K562 (cell line): ENCODE results near the gene PGS1. TPM values are rescaled to one million over a fixed set of nuclear protein-coding genes. Genes with fewer than 3 reads are reported as not detected.

Source experiments
- ARID4B ChIP-seq: sonication (generic); formaldehyde crosslinking; IDR thresholded peaks from 2 replicates; pipeline ENCODE4 v1.8.0; 2022; ENCODE audit warnings: mild to moderate bottlenecking, missing genetic modification reagents
- CREBBP ChIP-seq: IDR thresholded peaks from one replicate; pipeline ENCODE4 v1.6.1; 2012; ENCODE audit warnings: low read depth, mild to moderate bottlenecking, control low read depth, inconsistent platforms, low read length
- CXXC5 ChIP-seq: fragments of 250-450 bp; sonication (Bioruptor Pico); IDR thresholded peaks from 2 replicates; pipeline ENCODE4 v1.8.0; 2022; ENCODE audit warnings: inconsistent platforms, mild to moderate bottlenecking, moderate library complexity
- ELF4 ChIP-seq: fragments of 450-650 bp; formaldehyde crosslinking; IDR thresholded peaks from 2 replicates; pipeline ENCODE4 v1.4.0; 2022; ENCODE audit warnings: missing genetic modification characterization
- ETV1 ChIP-seq: fragments of 450-650 bp; conservative IDR thresholded peaks from 2 replicates; pipeline ENCODE4 v1.6.1; 2016; ENCODE audit warnings: missing genetic modification characterization, control low read depth, low read depth, missing compliant biosample characterization
- GTF2A2 ChIP-seq: IDR thresholded peaks from 2 replicates; pipeline ENCODE4 v1.6.1; 2016; ENCODE audit warnings: mild to moderate bottlenecking, missing genetic modification characterization, missing compliant biosample characterization
- MTA1 ChIP-seq: fragments of 450-650 bp; IDR thresholded peaks from 2 replicates; pipeline ENCODE4 v1.6.1; 2017; ENCODE audit warnings: borderline replicate concordance
- MTA3 ChIP-seq: fragments of 450-650 bp; formaldehyde crosslinking; IDR thresholded peaks from 2 replicates; pipeline ENCODE4 v1.6.1; 2017; ENCODE audit warnings: mild to moderate bottlenecking, borderline replicate concordance
- MXI1 ChIP-seq: IDR thresholded peaks from 2 replicates; pipeline ENCODE4 v1.6.1; 2011; ENCODE audit warnings: low read depth, mild to moderate bottlenecking, improper control_type of control experiment, low read length
- RREB1 ChIP-seq: fragments of 250-450 bp; sonication (Bioruptor Pico); IDR thresholded peaks from 2 replicates; pipeline ENCODE4 v1.4.0; 2020
- SIN3A ChIP-seq, 2 experiments: fragments of 150-350 bp in 1 of 2; IDR thresholded peaks; 2 replicates each; pipeline ENCODE4 v1.6.1; 2011 to 2016; ENCODE audit warnings: borderline replicate concordance in 2 of 2, low read depth in 2 of 2, low read length in 2 of 2, mild to moderate bottlenecking in 2 of 2, moderate library complexity in 2 of 2; ENCODE audit not compliant: control insufficient read depth in 1 of 2
- SMARCB1 ChIP-seq: IDR thresholded peaks from 2 replicates; pipeline ENCODE4 v1.6.1; 2011; ENCODE audit warnings: improper control_type of control experiment, low read depth; ENCODE audit not compliant: insufficient read length
- TCF7 ChIP-seq: sonication (generic); IDR thresholded peaks from 2 replicates; pipeline ENCODE4 v1.6.1; 2016; ENCODE audit warnings: antibody characterized with exemption, borderline replicate concordance
- ZNF282 ChIP-seq: sonication (generic); formaldehyde crosslinking; IDR thresholded peaks from 2 replicates; pipeline ENCODE4 v1.8.1; 2023; ENCODE audit warnings: missing genetic modification reagents
- ZNF511 ChIP-seq: sonication (generic); formaldehyde crosslinking; IDR thresholded peaks from 2 replicates; pipeline ENCODE4 v1.8.0; 2022; ENCODE audit warnings: mild to moderate bottlenecking, missing genetic modification reagents
- polyA plus RNA-seq, 8 experiments: library from polyadenylated mRNA; depleted of rRNA in 4 of 8; stranded (reverse) in 5 of 8; unstranded in 3 of 8; fragments of >200 nt; fragmentation: Nextera tagmentation in 2 of 8; fragmentation: Illumina TruSeq in 1 of 8; extraction: Ambion mirVana in 2 of 8; extraction: Trizol in 1 of 8; gene quantifications; 2 replicates each; pipeline versions ENCODE4 v1.2.1 to v1.2.3, GENCODE V29; 2011 to 2014; ENCODE audit warnings: inconsistent platforms in 1 of 8, missing spikeins in 1 of 8
- total RNA-seq, 7 experiments: library from RNA; depleted of rRNA in 6 of 7; stranded (reverse); fragments of >200 nt in 6 of 7; fragmentation: Illumina TruSeq in 2 of 7; extraction: Trizol in 2 of 7; gene quantifications; 2 replicates each; pipeline versions ENCODE4 v1.2.1 to v1.2.3, GENCODE V29; 2011 to 2021; ENCODE audit warnings: low replicate concordance in 1 of 7

Gene PGS1
- total and polyA plus RNA-seq, 9 of the 15 experiments (the other 6 are each of a cell fraction or from before 2014, with no cell fraction given): 1.3 to 39.4 (median 22.3) TPM

- TF ChIP-seq RREB1 (CRISPR knock-in tag) (no peak), MTA3 (peak; percentile 48; the same call in 1 of the 2 replicates), ZNF511 (CRISPR knock-in tag) (peak; percentile 37), ETV1 (peak; percentile 93), SIN3A (IDR thresholded peaks at IDR 0.05; ENCODE audit: borderline replicate concordance in 2 of 2, control insufficient read depth in 1 of 2, low read depth in 2 of 2, low read length in 2 of 2) (peak; percentile 97; a peak in 3 of 4 replicates), MTA1 (0 out of 2 replicates have a peak, but pooled peaks have one; percentile 20), ELF4 (peak; percentile 84), ARID4B (CRISPR knock-in tag) (peak; percentile 98), ZNF282 (CRISPR knock-in tag) (peak; percentile 88; the same call in 1 of the 2 replicates), GTF2A2 (tag) (no peak), CXXC5 (CRISPR knock-in tag) (peak; percentile 95), SMARCB1 (no peak), MXI1 (peak; percentile 70), CREBBP (no peak), TCF7 (no peak; the same call in 1 of the 2 replicates)
These were observed at the start of gene PGS1 (continued) for GRCh38 chr17:78378225-78379130.
